LNCaP clone FGC (cell line): ENCODE measurements around the gene HOXA9.
A peak's percentile ranks its signal among the peaks of the same experiment; 100 is the strongest.

Experiments used
- DNase-seq: peaks from one replicate; pipeline ENCODE4 v3.0.0-alpha.2; 2011; ENCODE audit warnings: low read depth
- H3K4me3 ChIP-seq: 2 replicates; pipeline ENCODE4 v1.5.1; 2011; ENCODE audit warnings: mild to moderate bottlenecking, low read depth, low read length, control low read depth
- TF ChIP-seq, protein P1 (sequence below): IDR thresholded peaks from 2 replicates; pipeline ENCODE4 v1.5.1; 2012; ENCODE audit warnings: mild to moderate bottlenecking; ENCODE audit not compliant: control insufficient read depth, insufficient read depth; ENCODE audit errors: extremely low read depth

HOXA9 gene

DNA sequence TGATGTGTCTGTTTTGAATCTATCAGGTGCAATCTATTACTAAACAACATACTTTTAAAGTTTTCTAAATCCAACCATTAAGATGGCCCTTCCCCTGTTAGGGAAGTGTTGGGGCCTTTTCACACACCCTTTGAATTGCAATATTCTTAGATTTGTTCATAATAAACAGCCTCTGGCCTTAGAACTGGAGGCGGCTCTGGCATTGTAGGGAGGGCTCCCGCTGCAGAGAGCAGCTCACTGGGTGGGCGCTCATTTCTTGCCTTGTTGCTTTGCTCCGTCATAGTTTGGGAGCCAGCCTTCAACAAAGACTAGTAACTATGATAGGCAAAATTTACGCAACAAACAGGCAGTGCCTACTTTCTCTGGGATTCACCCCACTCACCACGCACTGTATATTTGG is 13.0 kb upstream of the HOXA9 start:
- TF ChIP-seq, protein P1, sequence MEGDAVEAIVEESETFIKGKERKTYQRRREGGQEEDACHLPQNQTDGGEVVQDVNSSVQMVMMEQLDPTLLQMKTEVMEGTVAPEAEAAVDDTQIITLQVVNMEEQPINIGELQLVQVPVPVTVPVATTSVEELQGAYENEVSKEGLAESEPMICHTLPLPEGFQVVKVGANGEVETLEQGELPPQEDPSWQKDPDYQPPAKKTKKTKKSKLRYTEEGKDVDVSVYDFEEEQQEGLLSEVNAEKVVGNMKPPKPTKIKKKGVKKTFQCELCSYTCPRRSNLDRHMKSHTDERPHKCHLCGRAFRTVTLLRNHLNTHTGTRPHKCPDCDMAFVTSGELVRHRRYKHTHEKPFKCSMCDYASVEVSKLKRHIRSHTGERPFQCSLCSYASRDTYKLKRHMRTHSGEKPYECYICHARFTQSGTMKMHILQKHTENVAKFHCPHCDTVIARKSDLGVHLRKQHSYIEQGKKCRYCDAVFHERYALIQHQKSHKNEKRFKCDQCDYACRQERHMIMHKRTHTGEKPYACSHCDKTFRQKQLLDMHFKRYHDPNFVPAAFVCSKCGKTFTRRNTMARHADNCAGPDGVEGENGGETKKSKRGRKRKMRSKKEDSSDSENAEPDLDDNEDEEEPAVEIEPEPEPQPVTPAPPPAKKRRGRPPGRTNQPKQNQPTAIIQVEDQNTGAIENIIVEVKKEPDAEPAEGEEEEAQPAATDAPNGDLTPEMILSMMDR = no peak
- DNase-seq = no peak
- no peak overlapping the region for H3K4me3 ChIP-seq

- DNase-seq = no peak
- TF ChIP-seq, protein P1 = no peak
- H3K4me3 ChIP-seq = no peak overlapping the region
These were observed 12.5 kb upstream of the HOXA9 start for GRCh38 chr7:27177795-27178320.

- no peak for DNase-seq
- TF ChIP-seq, protein P1 = no peak
- no peak overlapping the region for H3K4me3 ChIP-seq
These were observed 11.8 kb upstream of the HOXA9 start for GRCh38 chr7:27176962-27177794.

GRCh38 chr7:27176524-27176845 is 11.1 kb upstream of the HOXA9 start:
- DNase-seq = no peak
- TF ChIP-seq, protein P1 = no peak
- H3K4me3 ChIP-seq = no peak overlapping the region

GRCh38 chr7:27175626-27176523 is 10.5 kb upstream of the HOXA9 start:
- DNase-seq = no peak
- no peak overlapping the region for H3K4me3 ChIP-seq
- TF ChIP-seq, protein P1 = no peak

DNA sequence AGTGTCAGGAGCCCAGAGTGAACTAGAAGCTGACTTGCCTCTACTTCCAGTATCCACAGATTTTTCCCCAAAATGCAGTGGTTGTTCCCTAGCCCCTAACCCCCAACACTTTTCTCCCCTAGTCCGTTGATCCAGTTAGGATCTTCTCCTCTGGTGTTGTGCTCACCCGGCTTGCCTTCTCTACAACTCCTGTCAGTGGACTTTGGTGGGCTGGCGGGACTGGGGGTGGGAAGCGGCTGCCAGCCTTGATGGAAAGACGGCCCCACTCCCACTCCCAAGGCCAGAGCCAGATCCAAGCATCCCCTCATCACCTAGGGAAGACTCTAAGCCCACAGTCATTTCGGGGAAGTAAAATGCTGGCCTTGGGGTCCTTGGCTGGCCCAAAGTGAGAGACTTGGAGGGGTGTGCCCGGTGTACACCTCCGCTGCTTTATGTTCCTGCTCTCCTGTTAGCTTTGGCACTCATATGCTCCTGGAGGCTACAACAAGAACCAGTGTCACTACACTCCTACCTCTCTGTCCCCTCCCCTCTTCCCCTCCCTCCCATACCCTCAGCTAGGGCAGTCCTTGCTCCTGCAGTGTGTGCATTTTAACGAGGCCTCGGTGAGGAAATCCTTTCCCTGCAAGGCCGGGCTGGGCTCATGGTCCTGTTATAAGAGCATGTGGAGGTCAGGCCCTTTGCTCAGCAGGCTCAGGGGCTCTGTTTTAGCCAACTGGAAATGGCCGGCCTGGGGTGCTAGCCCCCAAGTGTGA is 9.7 kb upstream of the HOXA9 start:
- TF ChIP-seq, protein P1 = no peak
- peak; percentile 96 for DNase-seq
- H3K4me3 ChIP-seq = no peak overlapping the region
